HCT116 (cell line): ENCODE results near the gene DNAJC2. TPM values are rescaled to one million over a fixed set of nuclear protein-coding genes. Genes with fewer than 3 reads are reported as not detected.

Experiments
- ATAC-seq: fragments of 200-7000 bp; cut with Tn5 transposase; 2 replicates; pipeline ENCODE4 v1.9.1; 2020; ENCODE audit warnings: mild to moderate bottlenecking, moderate library complexity
- BruUV-seq: library from RNA; stranded (reverse); fragments of 400-500 nt; replicated peaks from 2 replicates; lab custom pipeline; 2021; lab: Mats Ljungman, UMichigan
- CTCF ChIA-PET: fragments of 300-600 bp; sonication (Branson Sonifier 250); formaldehyde crosslinking; loops from one replicate; lab custom pipeline; 2021; ENCODE audit warnings: antibody characterized with exemption; lab: Charles Lee
- POLR2A ChIA-PET: fragments of 300-600, 350-600 bp; sonication (Branson Sonifier 250); formaldehyde crosslinking; loops from one replicate; lab custom pipeline; 2021; ENCODE audit warnings: antibody characterized with exemption; lab: Charles Lee
- RAD21 ChIA-PET, 2 experiments: fragments of 300-600 bp; sonication (Branson Sonifier 250); formaldehyde crosslinking; loops; one replicate each; lab custom pipeline; 2023; ENCODE audit warnings: low total read pairs in 2 of 2; ENCODE audit not compliant: uncharacterized antibody in 2 of 2, unreplicated experiment in 2 of 2, low non-redundant PET in 1 of 2; lab: Charles Lee
- DNase-seq: peaks from one replicate; pipeline ENCODE4 v3.0.0-alpha.2; 2010; ENCODE audit warnings: low read depth, low spot score
- H2AFZ ChIP-seq: fragments of 200-600 bp; shearing (Covaris generic), sonication (generic); 2 replicates; pipeline ENCODE4 v1.6.1; 2017; ENCODE audit warnings: low read depth, mixed run types, mixed read lengths, antibody characterized with exemption, low read length; ENCODE audit not compliant: poor library complexity, severe bottlenecking
- H3K27ac ChIP-seq: 2 replicates; pipeline ENCODE4 v1.5.1; 2012; ENCODE audit warnings: low read depth, low read length
- H3K27me3 ChIP-seq: fragments of 200-600 bp; sonication (generic); 2 replicates; pipeline ENCODE4 v1.6.1; 2016; ENCODE audit warnings: mixed run types, low read length, mixed read lengths; ENCODE audit not compliant: insufficient read depth
- H3K36me3 ChIP-seq, 2 experiments: fragments of 200-500 bp in 1 of 2; fragments of 200-600 bp in 1 of 2; sonication (Bioruptor generic) in 1 of 2; sonication (generic) in 1 of 2; 2 replicates each; pipeline versions ENCODE4 v1.5.1 to v1.6.1; 2014 to 2016; ENCODE audit warnings: low read length in 2 of 2, inconsistent platforms in 1 of 2, mixed read lengths in 1 of 2, mixed run types in 1 of 2; ENCODE audit not compliant: insufficient read depth in 2 of 2, control insufficient read depth in 1 of 2
- H3K4me1 ChIP-seq, 2 experiments: fragments of 200-600 bp in 1 of 2; sonication (generic) in 1 of 2; 2 replicates each; pipeline versions ENCODE4 v1.5.1 to v1.6.1; 2012 to 2017; ENCODE audit warnings: low read length in 2 of 2, inconsistent platforms in 1 of 2, mild to moderate bottlenecking in 1 of 2, mixed read lengths in 1 of 2, mixed run types in 1 of 2, moderate library complexity in 1 of 2; ENCODE audit not compliant: insufficient read depth in 2 of 2, control insufficient read depth in 1 of 2
- H3K4me2 ChIP-seq: fragments of 200-600 bp; sonication (generic); 2 replicates; pipeline ENCODE4 v1.6.1; 2017; ENCODE audit warnings: mixed run types, low read length, mixed read lengths
- H3K4me3 ChIP-seq, 2 experiments: fragments of 200-600 bp in 1 of 2; sonication (generic) in 1 of 2; replicated peaks in 1 of 2; 2 replicates each; pipeline ENCODE4 v1.5.1; 2011 to 2016; ENCODE audit warnings: low read length in 2 of 2, control low read depth in 1 of 2, low read depth in 1 of 2, mild to moderate bottlenecking in 1 of 2, mixed read lengths in 1 of 2, mixed run types in 1 of 2
- H3K79me2 ChIP-seq: fragments of 200-600 bp; sonication (generic); 2 replicates; pipeline ENCODE4 v1.6.1; 2017; ENCODE audit warnings: mild to moderate bottlenecking, mixed run types, low read length, moderate library complexity, mixed read lengths; ENCODE audit not compliant: insufficient read depth
- H3K9ac ChIP-seq: fragments of 200-600 bp; sonication (generic); 2 replicates; pipeline ENCODE4 v1.6.1; 2016; ENCODE audit warnings: low read length, mixed read lengths
- H3K9me2 ChIP-seq: fragments of 200-600 bp; sonication (generic), shearing (Covaris generic); 2 replicates; pipeline ENCODE4 v1.6.1; 2017; ENCODE audit warnings: mixed run types, mild to moderate bottlenecking, moderate library complexity; ENCODE audit not compliant: insufficient read depth
- H3K9me3 ChIP-seq, 2 experiments: fragments of 200-500 bp in 1 of 2; fragments of 200-600 bp in 1 of 2; sonication (Bioruptor generic) in 1 of 2; sonication (generic) in 1 of 2; 2 replicates each; pipeline ENCODE4 v1.6.1; 2014 to 2017; ENCODE audit warnings: low read length in 2 of 2, mixed read lengths in 2 of 2, inconsistent platforms in 1 of 2, low read depth in 1 of 2, mild to moderate bottlenecking in 1 of 2, mixed run types in 1 of 2, moderate library complexity in 1 of 2; ENCODE audit not compliant: control insufficient read depth in 1 of 2, insufficient read depth in 1 of 2
- H4K20me1 ChIP-seq: fragments of 200-600 bp; sonication (generic), shearing (Covaris generic); 2 replicates; pipeline ENCODE4 v1.6.1; 2017; ENCODE audit warnings: mixed run types, mild to moderate bottlenecking, moderate library complexity; ENCODE audit not compliant: insufficient read depth
- CBX3 ChIP-seq: IDR thresholded peaks from 2 replicates; pipeline ENCODE4 v1.6.1; 2012; ENCODE audit warnings: low read depth
- EGR1 ChIP-seq: IDR thresholded peaks from 2 replicates; pipeline ENCODE4 v1.6.1; 2012; ENCODE audit warnings: low read depth
- EZH2phosphoT487 ChIP-seq: fragments of 200-600 bp; IDR thresholded peaks from 2 replicates; pipeline ENCODE4 v1.6.1; 2018; ENCODE audit warnings: antibody characterized with exemption, borderline replicate concordance
- FOSL1 ChIP-seq: IDR thresholded peaks from 2 replicates; pipeline ENCODE4 v1.6.1; 2012; ENCODE audit warnings: low read depth
- JUND ChIP-seq: IDR thresholded peaks from 2 replicates; pipeline ENCODE4 v1.6.1; 2012
- MAX ChIP-seq: IDR thresholded peaks from 2 replicates; pipeline ENCODE4 v1.6.1; 2012
- POLR2A ChIP-seq: IDR thresholded peaks from 2 replicates; pipeline ENCODE4 v1.7.0; 2011; ENCODE audit warnings: borderline replicate concordance; ENCODE audit not compliant: insufficient read depth, insufficient read length; ENCODE audit errors: extremely low read depth
- REST ChIP-seq: IDR thresholded peaks from 2 replicates; pipeline ENCODE4 v1.6.1; 2012; ENCODE audit warnings: low read depth
- SP1 ChIP-seq: IDR thresholded peaks from 2 replicates; pipeline ENCODE4 v1.6.1; 2012; ENCODE audit warnings: low read depth
- SRF ChIP-seq: IDR thresholded peaks from 2 replicates; pipeline ENCODE4 v1.6.1; 2012; ENCODE audit warnings: low read depth
- TCF7L2 ChIP-seq: IDR thresholded peaks from 2 replicates; pipeline ENCODE4 v1.7.0; 2011; ENCODE audit warnings: borderline replicate concordance, inconsistent platforms; ENCODE audit not compliant: insufficient read depth, insufficient read length; ENCODE audit errors: extremely low read depth
- ZFX ChIP-seq: fragments of 450-650 bp; IDR thresholded peaks from 2 replicates; pipeline ENCODE4 v1.6.1; 2017
- intact Hi-C: fragments of 100-400 bp; cut with micrococcal nuclease; formaldehyde crosslinking; loops from 2 replicates; pipeline ENCODE4 v1.10.0; 2022
- total RNA-seq: library from RNA; stranded (reverse); gene quantifications from one replicate; pipeline ENCODE4 v1.2.1, GENCODE V29; 2021; ENCODE audit not compliant: unreplicated experiment
- TF ChIP-seq, protein P1 (sequence below), 3 experiments: fragments of 200-600 bp in 1 of 3; sonication (generic) in 1 of 3; IDR thresholded peaks in 2 of 3; conservative IDR thresholded peaks in 1 of 3; 2 replicates each; pipeline ENCODE4 v1.5.1; 2012 to 2017; ENCODE audit warnings: low read depth in 2 of 3, low read length in 2 of 3, antibody characterized with exemption in 1 of 3, borderline replicate concordance in 1 of 3, control low read depth in 1 of 3, mild to moderate bottlenecking in 1 of 3, mixed read lengths in 1 of 3, mixed run types in 1 of 3, moderate library complexity in 1 of 3; ENCODE audit not compliant: insufficient read depth in 1 of 3

DNAJC2 gene
- total RNA-seq, 1 experiment from 2014 or later, result 40.2 TPM

- DNase-seq, result no peak
- H3K9me2 ChIP-seq, result no peaks in the 10 kb centered on the region
- intact Hi-C loops, result no loop called here
- ChIA-PET RAD21 (no interaction called here), POLR2A (no interaction called here), CTCF (no interaction called here)
- no peaks in the 10 kb centered on the region for H3K79me2 ChIP-seq
- H3K4me2 ChIP-seq, result no peak overlapping the region
- no peak for TF ChIP-seq MAX
- TF ChIP-seq SP1, result no peak
- no peak for TF ChIP-seq TCF7L2
- TF ChIP-seq, protein P1, sequence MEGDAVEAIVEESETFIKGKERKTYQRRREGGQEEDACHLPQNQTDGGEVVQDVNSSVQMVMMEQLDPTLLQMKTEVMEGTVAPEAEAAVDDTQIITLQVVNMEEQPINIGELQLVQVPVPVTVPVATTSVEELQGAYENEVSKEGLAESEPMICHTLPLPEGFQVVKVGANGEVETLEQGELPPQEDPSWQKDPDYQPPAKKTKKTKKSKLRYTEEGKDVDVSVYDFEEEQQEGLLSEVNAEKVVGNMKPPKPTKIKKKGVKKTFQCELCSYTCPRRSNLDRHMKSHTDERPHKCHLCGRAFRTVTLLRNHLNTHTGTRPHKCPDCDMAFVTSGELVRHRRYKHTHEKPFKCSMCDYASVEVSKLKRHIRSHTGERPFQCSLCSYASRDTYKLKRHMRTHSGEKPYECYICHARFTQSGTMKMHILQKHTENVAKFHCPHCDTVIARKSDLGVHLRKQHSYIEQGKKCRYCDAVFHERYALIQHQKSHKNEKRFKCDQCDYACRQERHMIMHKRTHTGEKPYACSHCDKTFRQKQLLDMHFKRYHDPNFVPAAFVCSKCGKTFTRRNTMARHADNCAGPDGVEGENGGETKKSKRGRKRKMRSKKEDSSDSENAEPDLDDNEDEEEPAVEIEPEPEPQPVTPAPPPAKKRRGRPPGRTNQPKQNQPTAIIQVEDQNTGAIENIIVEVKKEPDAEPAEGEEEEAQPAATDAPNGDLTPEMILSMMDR (IDR thresholded peaks at IDR 0.05 in 2 of 3, conservative IDR thresholded peaks at IDR 0.05 in 1 of 3; ENCODE audit: borderline replicate concordance in 1 of 3, insufficient read depth in 1 of 3, low read depth in 2 of 3, low read length in 2 of 3), result no peak
- no peak for TF ChIP-seq POLR2A
- TF ChIP-seq EGR1, result no peak
- no peak for TF ChIP-seq FOSL1
- TF ChIP-seq ZFX, result no peak
- no peak for TF ChIP-seq JUND
- TF ChIP-seq REST, result no peak
- no peak for TF ChIP-seq SRF
- no peak for TF ChIP-seq CBX3
- no peak for TF ChIP-seq EZH2phosphoT487
- ATAC-seq, result no peak
- no peak overlapping the region for H3K4me3 ChIP-seq
- H3K9me3 ChIP-seq, result no peaks in the 10 kb centered on the region
- 0 out of 2 replicates have a peak, but pooled peaks cover 18% of the 10 kb centered on the region for H3K27me3 ChIP-seq
- H3K36me3 ChIP-seq, result no peaks in the 10 kb centered on the region
- no peak overlapping the region for H2AFZ ChIP-seq
- H4K20me1 ChIP-seq, result no peaks in the 10 kb centered on the region
- H3K27ac ChIP-seq, result no peak overlapping the region
- no peak overlapping the region for H3K9ac ChIP-seq
- no peaks in the 10 kb centered on the region for H3K4me1 ChIP-seq
- no TSS peak for BruUV-seq
Observed at GRCh38 chr7:103381280-103382031, 36.9 kb upstream of the DNAJC2 start.
